Activated naive CD4-positive, alpha-beta T cell treated with Interleukin-2 at 50 U/mL for 16 hours (primary cell): Measurements from ENCODE around the gene PAK1.
"Not testable (repeated sequence)": the region's sequence is repeated elsewhere in the genome, so short reads cannot be mapped to it uniquely, and the experiment has no call there.

Source experiments
- DNase-seq: peaks from one replicate; pipeline ENCODE4 v3.0.0-alpha.2; 2020

Gene PAK1

GRCh38 chr11:77400775-77401449 lies 73.0 kb downstream of the PAK1 start:
- no peak for DNase-seq

DNA sequence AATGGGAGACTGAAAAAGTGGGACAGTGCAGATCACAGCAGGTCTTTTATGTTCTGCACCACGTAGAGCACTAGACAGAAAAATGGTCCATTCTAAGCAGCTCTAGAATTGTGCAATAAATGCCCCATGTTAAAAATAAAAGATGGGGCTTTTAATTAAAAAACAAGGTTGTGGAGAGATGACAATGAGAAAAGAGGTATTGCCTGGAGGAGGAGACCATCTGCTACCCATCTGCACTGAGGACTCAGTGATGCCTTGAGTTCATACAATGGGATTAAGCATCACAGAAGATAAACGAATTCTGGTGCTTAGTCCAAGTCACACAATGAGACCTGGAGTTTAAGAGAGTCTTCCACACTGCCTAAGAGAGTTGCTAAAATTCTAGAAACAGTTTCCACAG lies 73.6 kb downstream of the PAK1 start:
- no peak for DNase-seq

- no peak for DNase-seq
These were observed 76.3 kb downstream of the PAK1 start for GRCh38 chr11:77397631-77398030.

DNA sequence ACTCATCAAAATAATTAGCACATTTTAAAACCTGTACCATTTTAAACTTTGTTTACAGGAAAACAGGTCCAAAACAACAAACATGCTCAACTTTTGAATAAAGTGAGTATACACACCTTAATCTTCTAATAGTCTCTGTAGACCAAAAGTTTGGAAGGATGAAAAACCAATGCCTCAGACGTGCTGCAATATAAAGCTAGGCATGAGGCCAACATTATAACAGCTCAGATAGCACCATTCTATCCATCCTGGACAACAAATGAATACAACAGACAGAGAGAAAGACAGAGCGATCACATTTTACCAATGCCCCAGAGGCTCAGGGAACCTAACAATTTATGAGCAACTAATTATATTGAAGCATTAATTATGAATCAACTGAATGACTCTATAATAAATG lies 77.0 kb downstream of the PAK1 start:
- no peak for DNase-seq

GRCh38 chr11:77396305-77396704 lies 77.6 kb downstream of the PAK1 start:
- no peak for DNase-seq

- DNase-seq, result no peak
These were observed 78.3 kb downstream of the PAK1 start for GRCh38 chr11:77395460-77396173.

- no peak for DNase-seq
These were observed 81.1 kb downstream of the PAK1 start for GRCh38 chr11:77392842-77393241.

DNA sequence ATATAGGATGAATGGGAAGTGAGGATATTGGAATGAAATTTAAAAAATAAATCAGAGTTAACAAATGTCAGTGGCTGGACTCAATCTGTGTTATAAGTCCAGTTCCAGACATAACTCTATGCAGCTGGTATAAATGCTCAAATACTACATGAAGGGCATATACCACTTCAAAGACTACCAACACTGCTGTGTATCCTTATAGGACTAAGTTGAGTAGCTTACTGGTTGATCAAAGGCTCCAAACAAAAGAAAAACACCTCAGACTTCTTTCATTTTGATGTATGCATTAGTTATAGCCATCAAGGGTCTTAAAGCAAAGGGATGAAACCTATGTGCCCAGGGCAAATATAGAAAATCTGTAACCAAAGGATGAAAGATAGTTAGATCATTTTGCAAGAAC lies 86.2 kb downstream of the PAK1 start:
- DNase-seq, result no peak

DNA sequence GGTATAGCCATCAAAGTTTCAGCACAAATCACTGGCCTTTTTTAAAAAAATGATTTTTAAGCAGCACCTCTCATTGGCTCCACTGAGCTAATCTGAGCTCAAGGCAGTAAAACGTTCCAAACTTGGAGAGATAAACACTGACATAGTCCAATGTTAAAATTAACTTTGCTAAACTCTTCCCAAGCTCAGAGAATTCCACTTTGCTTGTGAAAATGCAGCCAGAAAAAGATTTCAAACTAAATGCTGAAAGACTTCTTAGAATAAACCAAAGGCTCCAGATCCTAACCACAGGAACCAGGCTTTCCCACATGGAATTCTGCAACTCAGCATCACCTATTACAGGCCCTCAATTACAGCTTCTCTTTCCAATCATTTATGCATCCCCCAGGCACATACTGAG lies 87.7 kb downstream of the PAK1 start:
- no peak for DNase-seq

- DNase-seq, result not testable (repeated sequence)
These were observed 88.6 kb downstream of the PAK1 start for GRCh38 chr11:77385255-77385771.

DNA sequence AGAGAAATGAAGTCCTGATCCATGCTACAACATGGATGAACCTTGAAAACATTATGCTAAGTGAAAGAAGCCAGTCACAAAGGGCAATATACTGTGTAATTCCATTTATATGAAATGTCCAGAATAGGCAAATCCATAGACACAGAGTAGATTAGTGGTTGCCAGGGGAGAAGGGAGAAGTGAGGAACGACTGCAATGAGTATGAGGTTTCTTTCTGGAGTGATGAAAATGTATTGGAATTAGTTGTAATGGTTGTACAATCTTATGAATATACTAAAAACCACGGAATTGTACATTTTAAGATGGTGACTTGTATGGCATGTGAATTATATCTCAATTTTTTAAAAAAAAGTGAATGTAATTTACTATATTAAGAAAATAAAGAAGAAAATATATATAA lies 89.3 kb downstream of the PAK1 start:
- no peak for DNase-seq

DNA sequence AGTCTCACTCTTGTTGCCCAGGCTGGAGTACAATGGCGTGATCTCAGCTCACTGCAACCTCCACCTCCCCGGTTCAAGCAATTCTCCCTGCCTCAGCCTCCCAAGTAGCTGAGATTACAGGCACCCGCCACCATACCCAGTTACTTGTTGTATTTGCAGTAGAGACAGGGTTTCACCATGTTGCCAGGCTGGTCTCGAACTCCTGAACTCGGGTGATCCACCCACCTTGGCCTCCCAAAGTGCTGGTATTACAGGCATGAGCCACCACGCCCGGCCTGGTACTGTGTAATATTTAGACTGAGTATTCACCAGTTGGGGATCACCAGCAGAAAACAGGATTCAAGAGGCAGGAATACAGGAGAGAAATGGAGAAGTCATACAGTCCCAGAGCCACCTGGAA lies 90.5 kb downstream of the PAK1 start:
- not testable (repeated sequence) for DNase-seq

GRCh38 chr11:77381729-77382665 lies 91.9 kb downstream of the PAK1 start:
- no peak for DNase-seq

GRCh38 chr11:77379934-77380333 lies 94.0 kb downstream of the PAK1 start:
- no peak for DNase-seq

GRCh38 chr11:77379253-77379652 lies 94.6 kb downstream of the PAK1 start:
- DNase-seq, result no peak

- DNase-seq, result no peak
These were observed 96.2 kb downstream of the PAK1 start for GRCh38 chr11:77377734-77378133.

DNA sequence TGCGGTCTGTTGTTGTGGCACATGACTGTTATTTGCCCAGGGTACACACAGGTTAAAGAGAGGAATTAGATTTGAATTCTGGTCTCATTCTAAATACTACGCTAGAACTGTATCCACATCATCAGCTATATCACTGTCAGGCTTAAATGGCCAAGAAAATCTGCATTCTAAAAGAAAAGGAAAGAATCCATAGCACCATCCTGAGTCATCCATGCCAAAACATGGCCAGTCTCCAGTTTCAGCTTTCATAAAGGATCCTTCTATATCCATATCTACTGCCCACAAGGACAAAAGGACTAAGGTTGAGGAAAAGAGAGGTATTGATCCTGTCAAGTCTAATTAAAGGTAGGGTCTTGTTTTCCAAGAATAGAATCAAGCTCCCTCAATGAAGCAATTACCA lies 98.8 kb downstream of the PAK1 start:
- DNase-seq, result no peak

DNA sequence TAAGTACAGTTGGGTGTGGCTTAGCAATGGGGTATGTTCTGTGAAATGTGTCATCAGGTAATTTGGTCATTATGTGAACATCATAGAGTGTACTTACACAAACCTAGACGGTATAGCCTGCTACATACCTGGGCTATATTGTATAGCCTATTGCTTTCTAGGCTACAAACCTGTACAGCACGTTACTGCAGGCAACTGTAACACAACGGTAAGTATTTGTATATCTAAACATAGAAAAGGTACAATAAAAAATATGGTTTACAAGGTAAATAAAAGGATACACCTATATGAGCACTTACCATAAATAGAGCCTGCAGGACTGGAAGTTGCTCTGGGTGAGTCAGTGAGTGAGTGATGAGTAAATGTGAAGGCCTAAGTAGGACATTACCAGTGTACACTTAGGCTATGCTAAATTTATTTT lies 99.3 kb downstream of the PAK1 start:
- DNase-seq, result no peak

- DNase-seq, result no peak
These were observed 99.8 kb downstream of the PAK1 start for GRCh38 chr11:77374108-77374507.

- no peak for DNase-seq
These were observed 101.2 kb downstream of the PAK1 start for GRCh38 chr11:77372726-77373125.

GRCh38 chr11:77371646-77372045 lies 102.2 kb downstream of the PAK1 start:
- no peak for DNase-seq

- no peak for DNase-seq
These were observed 103.7 kb downstream of the PAK1 start for GRCh38 chr11:77370217-77370616.

DNA sequence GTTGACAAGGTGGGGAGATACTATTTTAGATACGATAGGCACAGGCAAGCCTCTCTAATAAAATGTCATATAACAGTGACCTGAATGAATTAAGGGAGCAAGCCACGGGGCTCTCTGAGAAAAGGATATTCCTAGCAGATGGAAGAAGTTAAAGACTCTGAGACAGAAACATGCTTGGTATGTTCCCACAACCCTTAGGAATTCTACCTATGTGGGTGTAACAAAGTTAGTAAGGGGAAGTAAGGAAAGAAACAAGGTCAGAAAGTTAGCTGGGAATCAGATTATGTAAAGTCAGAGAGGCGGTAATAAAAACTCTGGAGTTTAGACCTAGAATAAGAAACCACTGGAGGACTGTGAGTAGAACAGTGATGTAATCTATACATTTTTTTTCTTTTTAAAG lies 112.7 kb downstream of the PAK1 start:
- DNase-seq, result no peak
